CD14-positive monocyte (primary cell): ENCODE data around the gene FAM111B. TPM values are rescaled to one million over a fixed set of nuclear protein-coding genes. Genes with fewer than 3 reads are reported as not detected.
A peak's percentile ranks its signal among the peaks of the same experiment; 100 is the strongest.

ENCODE experiments used
- DNase-seq, 3 donors: peaks; one replicate each; pipeline ENCODE4 v3.0.0-alpha.2; 2011 to 2022
- H2AFZ ChIP-seq: 2 replicates; pipeline ENCODE4 v1.6.0; 2012; ENCODE audit warnings: mild to moderate bottlenecking, low read depth, low read length, inconsistent platforms; ENCODE audit not compliant: insufficient read depth, poor library complexity, severe bottlenecking
- H3K27ac ChIP-seq, 2 donors: 1 replicate in 1 of 2; 2 replicates in 1 of 2; pipeline ENCODE4 v1.5.1; 2012 to 2013; ENCODE audit warnings: low read length in 2 of 2, control low read depth in 1 of 2, inconsistent platforms in 1 of 2, low read depth in 1 of 2, mild to moderate bottlenecking in 1 of 2
- H3K27me3 ChIP-seq, 2 donors: one replicate each; pipeline versions ENCODE4 v1.6.0 to v1.6.1; 2011 to 2013; ENCODE audit warnings: low read length in 2 of 2; ENCODE audit not compliant: control insufficient read depth in 2 of 2, insufficient read depth in 2 of 2
- H3K36me3 ChIP-seq, 2 donors: replicated peaks in 1 of 2; 1 replicate in 1 of 2; 2 replicates in 1 of 2; pipeline versions ENCODE4 v1.5.1 to v1.6.1; 2012 to 2013; ENCODE audit warnings: low read length in 2 of 2, control low read depth in 1 of 2, inconsistent platforms in 1 of 2, mild to moderate bottlenecking in 1 of 2; ENCODE audit not compliant: insufficient read depth in 2 of 2, control insufficient read depth in 1 of 2
- H3K4me1 ChIP-seq, 2 donors: 1 replicate in 1 of 2; 2 replicates in 1 of 2; pipeline versions ENCODE4 v1.5.1 to v1.6.1; 2012 to 2013; ENCODE audit warnings: low read length in 2 of 2, control low read depth in 1 of 2, inconsistent platforms in 1 of 2, mild to moderate bottlenecking in 1 of 2, moderate library complexity in 1 of 2; ENCODE audit not compliant: insufficient read depth in 2 of 2, control insufficient read depth in 1 of 2
- H3K4me2 ChIP-seq: replicated peaks from 2 replicates; pipeline ENCODE3; 2012; ENCODE audit warnings: low read length, moderate library complexity, mild to moderate bottlenecking; ENCODE audit not compliant: poor library complexity, severe bottlenecking; ENCODE audit errors: extremely low read depth
- H3K4me3 ChIP-seq, 3 experiments: fragments of 200-600 bp in 1 of 3; sonication (generic) in 1 of 3; replicated peaks in 1 of 3; 1 replicate in 2 of 3; 2 replicates in 1 of 3; pipeline ENCODE4 v1.5.1; 2011 to 2013; ENCODE audit warnings: low read length in 3 of 3, mild to moderate bottlenecking in 3 of 3, control low read depth in 2 of 3, low read depth in 2 of 3, inconsistent platforms in 1 of 3, moderate library complexity in 1 of 3
- H3K79me2 ChIP-seq: 2 replicates; pipeline ENCODE4 v1.6.0; 2012; ENCODE audit warnings: mild to moderate bottlenecking, control low read depth, inconsistent platforms, low read length, moderate library complexity; ENCODE audit not compliant: insufficient read depth
- H3K9ac ChIP-seq: 2 replicates; pipeline ENCODE4 v1.6.0; 2017; ENCODE audit warnings: low read length, mild to moderate bottlenecking; ENCODE audit not compliant: insufficient read depth, poor library complexity, severe bottlenecking
- H3K9me3 ChIP-seq, 2 donors: replicated peaks in 1 of 2; 1 replicate in 1 of 2; 2 replicates in 1 of 2; pipeline versions ENCODE4 v1.5.1 to v1.6.1; 2012 to 2013; ENCODE audit warnings: low read length in 2 of 2, control low read depth in 1 of 2; ENCODE audit not compliant: control insufficient read depth in 1 of 2, insufficient read depth in 1 of 2
- H4K20me1 ChIP-seq: 2 replicates; pipeline ENCODE4 v1.6.0; 2012; ENCODE audit warnings: mild to moderate bottlenecking, low read length, control low read depth, moderate library complexity; ENCODE audit not compliant: insufficient read depth
- H3K27ac Mint-ChIP-seq, 7 donors: one replicate each; pipeline ENCODE4 v1.8.0; 2020; ENCODE audit warnings: mild to moderate bottlenecking in 7 of 7, mixed read lengths in 7 of 7, moderate library complexity in 6 of 7, inconsistent platforms in 2 of 7
- H3K27me3 Mint-ChIP-seq, 3 donors: one replicate each; pipeline ENCODE4 v1.8.0; 2021 to 2022; ENCODE audit warnings: low read depth in 3 of 3, mild to moderate bottlenecking in 3 of 3, mixed read lengths in 3 of 3, moderate library complexity in 3 of 3, inconsistent platforms in 1 of 3
- H3K36me3 Mint-ChIP-seq, 2 donors: one replicate each; pipeline ENCODE4 v1.8.0; 2020; ENCODE audit warnings: mixed read lengths in 2 of 2, inconsistent platforms in 1 of 2, mild to moderate bottlenecking in 1 of 2
- H3K4me1 Mint-ChIP-seq: one replicate; pipeline ENCODE4 v1.8.0; 2020; ENCODE audit warnings: mild to moderate bottlenecking, mixed read lengths
- H3K4me3 Mint-ChIP-seq, 2 donors: one replicate each; pipeline ENCODE4 v1.8.0; 2020; ENCODE audit warnings: mild to moderate bottlenecking in 2 of 2, mixed read lengths in 2 of 2, moderate library complexity in 1 of 2
- H3K9me3 Mint-ChIP-seq, 7 donors: one replicate each; pipeline ENCODE4 v1.8.0; 2020 to 2022; ENCODE audit warnings: mixed read lengths in 7 of 7, mild to moderate bottlenecking in 6 of 7, moderate library complexity in 6 of 7, inconsistent platforms in 2 of 7
- WGBS: methylation state at CpG from one replicate; pipeline ENCODE4 v1.1.5; 2013; ENCODE audit warnings: missing lambda C conversion rate; ENCODE audit not compliant: insufficient coverage; 5-methylcytosine and 5-hydroxymethylcytosine counted together
- intact Hi-C, 2 donors: fragments of 100-400 bp; cut with micrococcal nuclease; formaldehyde crosslinking; loops; one replicate each; pipeline versions ENCODE4 v1.15.0 to v1.15.1; 2023
- polyA plus RNA-seq, 3 donors: library from polyadenylated mRNA; depleted of rRNA in 1 of 3; unstranded in 2 of 3; stranded (reverse) in 1 of 3; fragments of 300-500 nt in 2 of 3; fragments of >200 nt in 1 of 3; fragmentation: Illumina TruSeq in 2 of 3; gene quantifications; 1 replicate in 2 of 3; 2 replicates in 1 of 3; pipeline ENCODE4 v1.2.3, GENCODE V29; 2012 to 2021
- TF ChIP-seq, protein P1 (sequence below): fragments of 200-600 bp; IDR thresholded peaks from one replicate; pipeline ENCODE4 v1.8.0; 2022; ENCODE audit warnings: antibody characterized with exemption, mild to moderate bottlenecking

Gene FAM111B
- polyA plus RNA-seq, 3 donors = 0.09 TPM; not detected in 2

DNA sequence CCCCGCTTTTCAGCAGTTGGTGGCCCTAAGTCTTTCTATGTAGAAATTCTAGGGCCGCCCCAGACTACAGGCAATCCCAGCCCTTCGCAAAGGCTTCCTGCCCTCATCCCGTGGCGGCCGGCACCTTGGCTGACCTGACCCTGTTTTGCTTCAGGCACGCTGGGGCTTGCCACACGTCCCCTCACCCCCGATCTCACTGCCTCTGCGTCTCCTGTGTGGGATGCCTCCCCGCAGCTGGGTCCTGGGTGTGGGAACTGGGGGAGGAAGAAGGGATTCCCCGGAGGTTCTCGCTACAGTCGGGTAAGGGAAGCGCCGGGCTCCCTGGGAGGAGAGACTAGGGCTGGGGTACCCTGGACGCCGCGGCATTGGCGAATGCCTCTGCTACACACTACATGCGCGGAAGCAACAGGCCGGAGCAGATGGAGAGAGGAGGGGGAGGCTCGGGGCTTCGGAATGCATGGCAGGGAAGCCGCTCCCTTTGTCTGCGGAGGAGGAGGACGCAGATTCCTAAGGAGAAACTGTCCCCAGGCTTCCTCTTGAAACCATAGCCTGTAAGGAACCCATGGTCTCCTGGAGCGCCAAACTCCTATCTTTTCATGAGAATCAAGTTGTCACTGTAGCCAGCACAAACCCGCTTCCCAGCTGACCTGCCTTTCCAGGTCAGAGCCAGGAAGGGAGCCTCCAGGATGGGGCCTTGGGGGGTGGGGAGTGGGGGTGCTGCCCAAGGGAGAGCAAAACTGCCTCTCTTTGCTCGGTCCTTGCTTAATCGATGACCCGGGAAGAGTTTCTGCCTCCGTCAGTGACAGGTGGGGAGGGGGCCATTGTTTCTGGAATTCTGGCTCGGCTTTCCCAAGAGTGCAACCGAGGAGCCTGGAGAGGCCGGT is 66.3 kb downstream of the FAM111B start:
- Histone ChIP-seq H3K9me3 (no peaks in the 10 kb centered on the region), H3K79me2 (peaks cover 5% of the 10 kb centered on the region), H2AFZ (peak overlapping the region; percentile 75), H3K4me2 (peak overlapping the region; percentile 83), H3K27ac (no peak overlapping the region), H3K4me3 (peak overlapping the region; percentile 45 to 82 (median 48)), H3K9ac (peak overlapping the region; percentile 41), H4K20me1 (peaks cover 11% of the 10 kb centered on the region), H3K27me3 (peaks cover 0 to 9% of the 10 kb centered on the region in 2 donors), H3K36me3 (no peaks in the 10 kb centered on the region), H3K4me1 (peaks cover 14 to 17% of the 10 kb centered on the region in 2 donors)
- peaks cover 20% of the 10 kb centered on the region for H3K4me1 Mint-ChIP-seq
- H3K27ac Mint-ChIP-seq = peak overlapping the region in 3 of 7 donors; percentile 21 to 66 (median 27)
- TF ChIP-seq, protein P1, sequence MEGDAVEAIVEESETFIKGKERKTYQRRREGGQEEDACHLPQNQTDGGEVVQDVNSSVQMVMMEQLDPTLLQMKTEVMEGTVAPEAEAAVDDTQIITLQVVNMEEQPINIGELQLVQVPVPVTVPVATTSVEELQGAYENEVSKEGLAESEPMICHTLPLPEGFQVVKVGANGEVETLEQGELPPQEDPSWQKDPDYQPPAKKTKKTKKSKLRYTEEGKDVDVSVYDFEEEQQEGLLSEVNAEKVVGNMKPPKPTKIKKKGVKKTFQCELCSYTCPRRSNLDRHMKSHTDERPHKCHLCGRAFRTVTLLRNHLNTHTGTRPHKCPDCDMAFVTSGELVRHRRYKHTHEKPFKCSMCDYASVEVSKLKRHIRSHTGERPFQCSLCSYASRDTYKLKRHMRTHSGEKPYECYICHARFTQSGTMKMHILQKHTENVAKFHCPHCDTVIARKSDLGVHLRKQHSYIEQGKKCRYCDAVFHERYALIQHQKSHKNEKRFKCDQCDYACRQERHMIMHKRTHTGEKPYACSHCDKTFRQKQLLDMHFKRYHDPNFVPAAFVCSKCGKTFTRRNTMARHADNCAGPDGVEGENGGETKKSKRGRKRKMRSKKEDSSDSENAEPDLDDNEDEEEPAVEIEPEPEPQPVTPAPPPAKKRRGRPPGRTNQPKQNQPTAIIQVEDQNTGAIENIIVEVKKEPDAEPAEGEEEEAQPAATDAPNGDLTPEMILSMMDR = no peak
- intact Hi-C loops = loop anchor here (2.0 to 5.0 kb wide), 4 partner anchors 34 to 259 kb away; no protein-coding TSS in a partner anchor
- peak; percentile 17 to 52 (median 23) for DNase-seq
- WGBS = 22% methylated on average over 13 of the region's 37 CpGs
- peaks cover 0 to 4% (median 0%) of the 10 kb centered on the region in 7 donors for H3K9me3 Mint-ChIP-seq
- peaks cover 13 to 14% of the 10 kb centered on the region in 2 donors for H3K36me3 Mint-ChIP-seq
- peak overlapping the region; percentile 90 to 97 for H3K4me3 Mint-ChIP-seq
- H3K27me3 Mint-ChIP-seq = peaks cover 15 to 22% (median 21%) of the 10 kb centered on the region in 3 donors

- Histone ChIP-seq H3K36me3 (no peaks in the 10 kb centered on the region), H3K4me1 (peaks cover 14 to 17% of the 10 kb centered on the region in 2 donors), H2AFZ (no peak overlapping the region), H4K20me1 (peaks cover 11% of the 10 kb centered on the region), H3K9me3 (no peaks in the 10 kb centered on the region), H3K4me2 (no peak overlapping the region), H3K4me3 (no peak overlapping the region), H3K27me3 (peaks cover 0 to 9% of the 10 kb centered on the region in 2 donors), H3K9ac (no peak overlapping the region), H3K79me2 (peaks cover 5% of the 10 kb centered on the region), H3K27ac (no peak overlapping the region)
- Mint-ChIP-seq H3K27ac (peak overlapping the region in 1 of 7 donors; percentile 43), H3K4me3 (peak overlapping the region; percentile 90 to 97), H3K9me3 (peaks cover 0 to 4% (median 2%) of the 10 kb centered on the region in 7 donors), H3K4me1 (peaks cover 20% of the 10 kb centered on the region), H3K36me3 (peaks cover 13 to 14% of the 10 kb centered on the region in 2 donors), H3K27me3 (peaks cover 15 to 22% (median 21%) of the 10 kb centered on the region in 3 donors)
- WGBS = 69% methylated on average over 2 of the region's 7 CpGs
- peak in 1 of 3 donors; percentile 75 for DNase-seq
- TF ChIP-seq, protein P1 = no peak
- intact Hi-C loops = loop anchor here (2.0 to 5.0 kb wide), 4 partner anchors 33 to 258 kb away; no protein-coding TSS in a partner anchor
Measured at GRCh38 chr11:59173964-59174663, 67.1 kb downstream of the FAM111B start.
